Heart left ventricle (tissue), 13 donors: Measurements from ENCODE around the gene DZIP1.

Source experiments
- POLR2A ChIP-seq, 2 donors: fragments of 450-650 bp; IDR thresholded peaks; one replicate each; pipeline ENCODE4 v1.6.1; 2017; ENCODE audit warnings: antibody characterized with exemption in 2 of 2, mild to moderate bottlenecking in 2 of 2, moderate library complexity in 2 of 2
- TF ChIP-seq, protein P1 (sequence below), 12 donors: fragments of 200-600 bp; sonication (generic) in 4 of 12; IDR thresholded peaks; one replicate each; pipeline versions ENCODE4 v1.5.0 to v1.8.0; 2018 to 2022; ENCODE audit warnings: antibody characterized with exemption in 12 of 12, mild to moderate bottlenecking in 5 of 12
- donor health status: ischemic (EF 13 %, LVEDD 7.1; RV severe dilation, severe dysfunction).
- donor health status: DM: no; HTN: yes; CAD: no.
- donor health status: DM: no; HTN: no; CAD: no.
- donor health status: ischemic (EF 25% LVEDD 6.9; RV normal size, moderate dysfunction).
- donor health status: ischemic (EF 25% LVEDD 5.7; RV mildly dilated, moderate dysfunction).
- donor health status: ischemic (EF 35%, LVEDD 5.7; RV mildly dilated, moderate dysfunction).
- donor health status: nonischemic (EF 11% LVEDD 7.7; RV severe dilation, severe dysfunction).
- donor health status: DM: yes; HTN: yes; CAD: no.
- donor health status: PGD.
- donor health status: ischemic (EF 29% LVEDD 5.4; RV normal size, mild dysfunction).
- donor health status: nonischemic (EF 23%, LVEDD 6.1; RV moderate dilation, normal function).

DNA sequence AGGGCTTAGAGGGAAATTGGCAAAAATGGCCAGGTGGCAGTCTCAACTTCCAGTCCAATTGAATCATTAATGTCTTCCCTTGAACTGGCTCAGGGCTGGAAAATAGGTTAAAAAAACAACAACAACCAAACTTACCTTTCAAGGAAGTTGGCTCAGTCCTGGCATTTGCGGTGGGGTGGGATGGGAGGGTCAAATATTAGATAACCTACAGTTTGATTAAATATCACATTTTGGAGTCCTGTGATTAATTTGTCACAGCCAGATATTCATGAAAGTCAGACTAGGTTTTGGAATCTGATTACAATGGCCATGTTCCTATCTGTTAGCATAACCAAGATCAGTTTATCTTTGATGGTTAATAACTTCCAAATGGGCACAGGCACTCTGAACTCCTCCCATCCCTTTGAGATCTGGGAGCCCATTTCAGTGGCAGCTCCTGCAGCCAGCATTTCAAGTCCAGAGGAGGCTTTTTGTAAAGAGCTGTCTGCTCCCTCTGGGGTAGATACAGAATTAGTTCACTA, 7.8 kb upstream of the DZIP1 start:
- TF ChIP-seq POLR2A (IDR thresholded peaks at IDR 0.05): no peak
- TF ChIP-seq, protein P1, sequence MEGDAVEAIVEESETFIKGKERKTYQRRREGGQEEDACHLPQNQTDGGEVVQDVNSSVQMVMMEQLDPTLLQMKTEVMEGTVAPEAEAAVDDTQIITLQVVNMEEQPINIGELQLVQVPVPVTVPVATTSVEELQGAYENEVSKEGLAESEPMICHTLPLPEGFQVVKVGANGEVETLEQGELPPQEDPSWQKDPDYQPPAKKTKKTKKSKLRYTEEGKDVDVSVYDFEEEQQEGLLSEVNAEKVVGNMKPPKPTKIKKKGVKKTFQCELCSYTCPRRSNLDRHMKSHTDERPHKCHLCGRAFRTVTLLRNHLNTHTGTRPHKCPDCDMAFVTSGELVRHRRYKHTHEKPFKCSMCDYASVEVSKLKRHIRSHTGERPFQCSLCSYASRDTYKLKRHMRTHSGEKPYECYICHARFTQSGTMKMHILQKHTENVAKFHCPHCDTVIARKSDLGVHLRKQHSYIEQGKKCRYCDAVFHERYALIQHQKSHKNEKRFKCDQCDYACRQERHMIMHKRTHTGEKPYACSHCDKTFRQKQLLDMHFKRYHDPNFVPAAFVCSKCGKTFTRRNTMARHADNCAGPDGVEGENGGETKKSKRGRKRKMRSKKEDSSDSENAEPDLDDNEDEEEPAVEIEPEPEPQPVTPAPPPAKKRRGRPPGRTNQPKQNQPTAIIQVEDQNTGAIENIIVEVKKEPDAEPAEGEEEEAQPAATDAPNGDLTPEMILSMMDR (IDR thresholded peaks at IDR 0.05): no peak
